Measurements from ENCODE around the gene TMEM43.

Gene TMEM43

GRCh38 chr3:14169871-14170270, 45.0 kb downstream of the TMEM43 start:
- ChIA-PET CTCF (no interaction called here), POLR2A (interaction anchor here (1.5 kb wide), 1 partner anchor 9 kb away, joined by 6 read pairs; the partner anchor contains the start of genes LSM3 and XPC)
- H3K27ac ChIP-seq (ENCODE audit: extremely low read depth, low read depth, low read length): no peak overlapping the region
- H3K4me3 ChIP-seq (ENCODE audit: low read depth, low read length): no peak overlapping the region
- TF ChIP-seq OSR2 (tag by site-specific recombination; IDR thresholded peaks at IDR 0.05): no peak
- no peak for TF ChIP-seq ZNF561 (tag by site-specific recombination; IDR thresholded peaks at IDR 0.05; ENCODE audit: borderline replicate concordance)
- TF ChIP-seq KLF7 (tag by site-specific recombination; IDR thresholded peaks at IDR 0.05; ENCODE audit: borderline replicate concordance): no peak
- no peak for TF ChIP-seq ZNF623 (tag by site-specific recombination; IDR thresholded peaks at IDR 0.05)
- TF ChIP-seq ZNF175 (tag by site-specific recombination; IDR thresholded peaks at IDR 0.05): no peak
- no peak for TF ChIP-seq GFI1B (tag by site-specific recombination; IDR thresholded peaks at IDR 0.05)
- no peak for TF ChIP-seq ZEB2 (tag by site-specific recombination; IDR thresholded peaks at IDR 0.05)
- TF ChIP-seq ZNF473 (tag by site-specific recombination; IDR thresholded peaks at IDR 0.05): no peak
- TF ChIP-seq ZNF19 (tag by site-specific recombination; IDR thresholded peaks at IDR 0.05; ENCODE audit: low read depth): no peak
- TF ChIP-seq ZNF324 (tag by site-specific recombination; IDR thresholded peaks at IDR 0.05): no peak
- no peak for TF ChIP-seq HOXD13 (CRISPR knock-in tag; IDR thresholded peaks at IDR 0.05; ENCODE audit: borderline replicate concordance)
- TF ChIP-seq ZNF266 (tag by site-specific recombination; IDR thresholded peaks at IDR 0.05; ENCODE audit: low read depth): no peak
- TF ChIP-seq, protein P1, sequence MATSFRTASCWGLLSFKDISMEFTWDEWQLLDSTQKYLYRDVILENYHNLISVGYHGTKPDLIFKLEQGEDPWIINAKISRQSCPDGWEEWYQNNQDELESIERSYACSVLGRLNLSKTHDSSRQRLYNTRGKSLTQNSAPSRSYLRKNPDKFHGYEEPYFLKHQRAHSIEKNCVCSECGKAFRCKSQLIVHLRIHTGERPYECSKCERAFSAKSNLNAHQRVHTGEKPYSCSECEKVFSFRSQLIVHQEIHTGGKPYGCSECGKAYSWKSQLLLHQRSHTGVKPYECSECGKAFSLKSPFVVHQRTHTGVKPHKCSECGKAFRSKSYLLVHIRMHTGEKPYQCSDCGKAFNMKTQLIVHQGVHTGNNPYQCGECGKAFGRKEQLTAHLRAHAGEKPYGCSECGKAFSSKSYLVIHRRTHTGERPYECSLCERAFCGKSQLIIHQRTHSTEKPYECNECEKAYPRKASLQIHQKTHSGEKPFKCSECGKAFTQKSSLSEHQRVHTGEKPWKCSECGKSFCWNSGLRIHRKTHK (tag by site-specific recombination; IDR thresholded peaks at IDR 0.05): no peak
- no peak for TF ChIP-seq ZNF521 (tag by site-specific recombination; IDR thresholded peaks at IDR 0.05)
- no peak for TF ChIP-seq MYNN (tag by site-specific recombination; IDR thresholded peaks at IDR 0.05; ENCODE audit: borderline replicate concordance)
- H3K36me3 ChIP-seq (ENCODE audit: control insufficient read depth in 2 of 2, insufficient read depth in 1 of 2, low read length in 2 of 2): peaks cover 42 to 85% of the 10 kb centered on the region in 2 experiments; a peak in 2 of 3 replicates
- H3K4me1 ChIP-seq (ENCODE audit: control insufficient read depth, insufficient read depth, low read length): no peaks in the 10 kb centered on the region
- H3K9me3 ChIP-seq (ENCODE audit: control insufficient read depth, insufficient read depth, low read depth, low read length): no peaks in the 10 kb centered on the region

DNA sequence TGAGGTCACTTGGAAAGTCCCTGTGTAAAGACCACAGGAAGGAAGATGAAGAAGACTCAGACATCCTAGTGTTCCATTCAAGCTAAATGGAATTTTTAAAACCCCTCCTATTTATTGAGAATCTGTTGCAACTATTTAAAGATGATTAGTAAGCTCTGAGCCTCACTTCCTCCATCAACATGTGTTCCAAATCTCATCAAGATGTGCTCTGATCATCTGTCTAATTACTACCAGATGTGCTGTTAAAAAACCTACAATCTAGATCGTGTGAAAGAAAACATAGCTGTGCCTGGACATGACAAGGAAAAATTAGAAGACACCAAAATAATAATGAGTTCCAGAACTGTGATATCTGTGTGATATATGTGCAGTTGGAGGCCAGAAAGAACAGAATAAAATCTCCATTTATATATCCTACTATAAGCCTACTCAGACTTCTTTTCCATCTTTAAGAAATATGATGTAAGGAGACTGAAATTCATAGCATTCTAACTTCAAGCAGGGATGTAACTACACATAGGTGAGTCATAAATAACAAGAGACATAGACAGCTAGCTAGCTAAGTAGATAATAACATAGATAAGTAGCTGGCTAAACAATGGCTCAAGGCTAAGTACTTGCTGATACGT, 45.8 kb downstream of the TMEM43 start:
- Histone ChIP-seq H3K4me3 (ENCODE audit: low read depth, low read length) (no peak overlapping the region), H3K27ac (ENCODE audit: extremely low read depth, low read depth, low read length) (no peak overlapping the region), H3K36me3 (ENCODE audit: control insufficient read depth in 2 of 2, insufficient read depth in 1 of 2, low read length in 2 of 2) (peaks cover 35 to 78% of the 10 kb centered on the region in 2 experiments; a peak in 2 of 3 replicates), H3K4me1 (ENCODE audit: control insufficient read depth, insufficient read depth, low read length) (0 out of 2 replicates have a peak, but pooled peaks cover 3% of the 10 kb centered on the region), H3K9me3 (ENCODE audit: control insufficient read depth, insufficient read depth, low read depth, low read length) (no peaks in the 10 kb centered on the region)
- POLR2A ChIA-PET: interaction anchor here (1.5 kb wide), 1 partner anchor 8 kb away, joined by 6 read pairs; the partner anchor contains the start of genes LSM3 and XPC
- CTCF ChIA-PET: interaction anchor here (1.1 kb wide), 1 partner anchor 750 kb away, joined by 3 read pairs; no protein-coding TSS in a partner anchor
- no peak for TF ChIP-seq TRIM28 (IDR thresholded peaks at IDR 0.05; ENCODE audit: borderline replicate concordance, low read length)
- no peak for TF ChIP-seq ZNF239 (tag by site-specific recombination; IDR thresholded peaks at IDR 0.05)
- TF ChIP-seq ZNF366 (tag by site-specific recombination; conservative IDR thresholded peaks at IDR 0.05): 0 out of 2 replicates have a peak, but pooled peaks have one; percentile 23
- TF ChIP-seq, protein P2, sequence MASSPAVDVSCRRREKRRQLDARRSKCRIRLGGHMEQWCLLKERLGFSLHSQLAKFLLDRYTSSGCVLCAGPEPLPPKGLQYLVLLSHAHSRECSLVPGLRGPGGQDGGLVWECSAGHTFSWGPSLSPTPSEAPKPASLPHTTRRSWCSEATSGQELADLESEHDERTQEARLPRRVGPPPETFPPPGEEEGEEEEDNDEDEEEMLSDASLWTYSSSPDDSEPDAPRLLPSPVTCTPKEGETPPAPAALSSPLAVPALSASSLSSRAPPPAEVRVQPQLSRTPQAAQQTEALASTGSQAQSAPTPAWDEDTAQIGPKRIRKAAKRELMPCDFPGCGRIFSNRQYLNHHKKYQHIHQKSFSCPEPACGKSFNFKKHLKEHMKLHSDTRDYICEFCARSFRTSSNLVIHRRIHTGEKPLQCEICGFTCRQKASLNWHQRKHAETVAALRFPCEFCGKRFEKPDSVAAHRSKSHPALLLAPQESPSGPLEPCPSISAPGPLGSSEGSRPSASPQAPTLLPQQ (tag by site-specific recombination; IDR thresholded peaks at IDR 0.05): 0 out of 2 replicates have a peak, but pooled peaks have one; percentile 32
- TF ChIP-seq ZNF335 (tag by site-specific recombination; conservative IDR thresholded peaks at IDR 0.05): 0 out of 2 replicates have a peak, but pooled peaks have one; percentile 16
- no peak for TF ChIP-seq ZNF747 (tag by site-specific recombination; IDR thresholded peaks at IDR 0.05)
- TF ChIP-seq, protein P3, sequence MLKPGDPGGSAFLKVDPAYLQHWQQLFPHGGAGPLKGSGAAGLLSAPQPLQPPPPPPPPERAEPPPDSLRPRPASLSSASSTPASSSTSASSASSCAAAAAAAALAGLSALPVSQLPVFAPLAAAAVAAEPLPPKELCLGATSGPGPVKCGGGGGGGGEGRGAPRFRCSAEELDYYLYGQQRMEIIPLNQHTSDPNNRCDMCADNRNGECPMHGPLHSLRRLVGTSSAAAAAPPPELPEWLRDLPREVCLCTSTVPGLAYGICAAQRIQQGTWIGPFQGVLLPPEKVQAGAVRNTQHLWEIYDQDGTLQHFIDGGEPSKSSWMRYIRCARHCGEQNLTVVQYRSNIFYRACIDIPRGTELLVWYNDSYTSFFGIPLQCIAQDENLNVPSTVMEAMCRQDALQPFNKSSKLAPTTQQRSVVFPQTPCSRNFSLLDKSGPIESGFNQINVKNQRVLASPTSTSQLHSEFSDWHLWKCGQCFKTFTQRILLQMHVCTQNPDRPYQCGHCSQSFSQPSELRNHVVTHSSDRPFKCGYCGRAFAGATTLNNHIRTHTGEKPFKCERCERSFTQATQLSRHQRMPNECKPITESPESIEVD (tag by site-specific recombination; IDR thresholded peaks at IDR 0.05): 0 out of 2 replicates have a peak, but pooled peaks have one; percentile 21
- TF ChIP-seq KLF9 (tag by site-specific recombination; IDR thresholded peaks at IDR 0.05; ENCODE audit: low read depth): no peak
- peak; percentile 89 for TF ChIP-seq SP7 (tag by site-specific recombination; IDR thresholded peaks at IDR 0.05)
- no peak for TF ChIP-seq ZNF354C (tag by site-specific recombination; IDR thresholded peaks at IDR 0.05; ENCODE audit: borderline replicate concordance, low read depth)
